HG03378 (cell line): ENCODE measurements around the gene FYCO1.

ENCODE experiments used
- ATAC-seq: cut with Tn5 transposase; IDR thresholded peaks from one replicate; pipeline ENCODE4 v1.9.1; 2021; ENCODE audit warnings: mild to moderate bottlenecking, moderate library complexity; ENCODE audit not compliant: unreplicated experiment

The FYCO1 gene

DNA sequence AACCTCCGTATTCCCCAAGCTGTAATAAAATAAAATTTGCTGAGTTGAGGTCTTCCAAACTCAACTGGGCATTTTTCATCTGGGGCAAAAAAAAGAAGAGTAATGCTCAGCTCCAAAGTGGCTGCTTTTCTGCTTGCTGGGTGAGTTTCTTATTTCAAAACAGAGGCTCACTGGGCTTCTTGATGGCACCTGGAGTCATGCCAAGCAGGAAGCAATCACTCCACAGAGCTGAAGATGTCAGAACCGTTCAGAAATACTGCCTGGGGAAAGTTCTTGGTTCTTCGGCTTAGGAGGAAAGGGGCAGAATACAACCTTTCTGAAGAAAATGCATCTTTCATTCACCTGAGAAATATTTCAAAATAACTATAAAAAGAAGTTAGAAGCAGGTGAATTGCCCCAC, 105.2 kb downstream of the FYCO1 start:
- ATAC-seq = no peak

GRCh38 chr3:45889337-45889736, 106.3 kb downstream of the FYCO1 start:
- ATAC-seq = no peak

DNA sequence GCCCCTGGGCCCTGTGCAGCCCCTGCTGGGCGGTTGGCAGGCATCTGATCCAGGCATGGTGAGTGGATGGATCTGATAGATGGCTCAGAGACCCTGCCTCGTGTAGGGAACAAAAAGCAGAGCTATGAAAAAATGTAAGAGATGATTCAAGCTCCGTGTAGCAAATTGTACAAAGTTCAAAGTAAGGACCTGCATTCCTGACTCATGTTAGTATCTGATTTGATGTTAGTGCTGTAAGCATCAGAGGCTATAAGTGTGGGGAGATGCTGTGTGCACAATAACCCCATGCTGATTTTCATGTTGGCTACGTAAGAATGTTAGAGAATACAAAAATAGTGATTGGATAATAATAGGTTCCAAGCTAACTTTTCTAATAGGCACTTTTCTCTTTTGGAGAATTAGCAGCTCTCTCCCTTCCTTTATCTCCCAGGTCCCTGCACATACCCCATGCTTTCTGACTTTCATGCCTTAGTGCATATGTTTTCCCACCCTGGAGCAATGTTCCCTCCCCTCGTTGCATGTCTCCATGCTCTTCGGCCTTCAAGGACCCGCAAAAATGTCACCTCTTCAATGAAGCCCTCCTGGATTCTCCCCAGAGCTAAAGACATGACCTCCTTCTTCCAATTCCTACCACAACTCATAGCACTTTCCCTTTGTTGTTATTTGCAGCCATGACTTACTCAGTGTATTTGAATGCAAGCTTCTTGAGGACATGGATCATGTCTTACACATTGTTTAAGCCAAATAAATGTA, 107.7 kb downstream of the FYCO1 start:
- no peak for ATAC-seq

DNA sequence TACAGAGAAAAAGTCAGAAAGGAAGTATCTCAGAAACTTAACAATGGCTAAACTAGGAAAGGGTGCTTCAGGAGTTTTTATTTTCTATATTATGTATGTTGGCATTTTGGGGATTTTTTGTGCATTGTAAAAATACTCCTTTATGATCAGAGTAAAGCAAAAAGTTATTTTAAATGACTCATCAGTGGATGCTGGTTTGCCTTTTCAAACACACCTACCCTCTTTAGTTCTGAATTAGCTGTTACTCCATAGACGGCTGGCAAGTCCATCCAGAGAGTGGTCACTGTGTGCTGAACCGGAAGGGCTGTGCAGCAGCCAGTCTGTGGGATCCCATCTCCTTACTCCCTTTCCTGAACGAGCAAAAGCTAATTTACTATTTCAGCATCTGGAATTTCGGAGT, 108.3 kb downstream of the FYCO1 start:
- no peak for ATAC-seq

- no peak for ATAC-seq
Observed at GRCh38 chr3:45885979-45886705, 109.5 kb downstream of the FYCO1 start, which contains the start of gene CCR9. Gene CCR9 (plus strand): TSS chr3:45886543. CDS start chr3:45894934, 8,391 bp downstream.

- ATAC-seq = no peak
Observed at GRCh38 chr3:45884368-45885201, 111.0 kb downstream of the FYCO1 start.

- ATAC-seq = no peak
Observed at GRCh38 chr3:45881078-45882022, 114.3 kb downstream of the FYCO1 start.

DNA sequence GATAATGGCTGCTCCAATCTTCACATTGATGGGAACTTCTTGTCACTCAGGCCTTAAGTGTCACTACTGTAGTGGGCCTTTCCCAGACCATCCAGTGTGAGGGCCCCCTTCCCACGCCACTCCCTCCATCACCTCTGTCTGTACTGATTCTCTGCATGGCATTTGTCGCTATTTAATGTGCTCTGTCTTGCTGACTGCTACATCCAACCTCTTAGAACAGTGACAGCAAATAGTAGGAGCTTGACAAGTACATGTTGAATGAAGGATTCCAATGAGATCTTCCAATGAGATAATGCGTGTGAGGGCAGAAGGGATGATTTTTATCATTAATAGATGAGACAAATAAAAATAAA, 114.9 kb downstream of the FYCO1 start:
- ATAC-seq = no peak

DNA sequence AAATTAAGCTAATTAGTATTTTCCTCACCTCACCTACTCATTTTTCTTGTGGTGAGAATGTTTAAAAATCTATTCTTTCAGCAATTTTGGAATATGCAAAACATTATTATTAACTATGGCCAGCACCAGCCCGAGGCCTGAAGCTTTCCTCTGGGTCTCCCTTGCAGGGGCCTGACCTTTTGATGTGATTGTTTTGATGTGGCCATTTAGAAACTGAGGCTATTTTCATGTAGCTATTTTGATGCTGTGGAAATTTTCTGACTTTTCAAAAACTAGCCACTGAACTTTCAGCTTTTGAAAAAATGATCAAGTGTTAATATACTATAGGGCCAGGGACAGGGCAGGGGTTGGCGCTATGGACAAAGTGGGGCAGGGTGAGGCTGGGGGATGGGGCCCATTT, 117.5 kb downstream of the FYCO1 start:
- ATAC-seq = no peak

GRCh38 chr3:45874677-45875346, 120.8 kb downstream of the FYCO1 start:
- ATAC-seq = no peak

DNA sequence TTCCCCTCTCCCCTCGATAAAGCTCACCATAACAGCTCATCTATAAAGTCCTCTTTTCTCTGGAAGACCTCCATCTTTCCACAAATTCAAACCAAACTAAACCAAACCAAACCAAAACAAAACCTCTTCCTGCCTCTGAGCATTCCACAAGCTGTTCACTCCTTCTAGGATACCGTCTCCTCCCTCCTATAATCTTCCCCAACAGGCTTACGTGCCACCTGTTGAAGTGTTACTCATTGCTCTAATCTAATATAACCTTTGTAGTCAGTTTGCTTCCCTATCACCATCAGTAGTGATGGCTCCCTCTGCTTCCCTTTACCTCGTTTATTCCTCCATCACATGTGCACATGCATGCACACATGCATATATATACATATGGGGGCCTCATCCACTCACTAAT, 122.0 kb downstream of the FYCO1 start:
- no peak for ATAC-seq

- ATAC-seq = no peak
Observed at GRCh38 chr3:45873036-45873435, 122.6 kb downstream of the FYCO1 start.

DNA sequence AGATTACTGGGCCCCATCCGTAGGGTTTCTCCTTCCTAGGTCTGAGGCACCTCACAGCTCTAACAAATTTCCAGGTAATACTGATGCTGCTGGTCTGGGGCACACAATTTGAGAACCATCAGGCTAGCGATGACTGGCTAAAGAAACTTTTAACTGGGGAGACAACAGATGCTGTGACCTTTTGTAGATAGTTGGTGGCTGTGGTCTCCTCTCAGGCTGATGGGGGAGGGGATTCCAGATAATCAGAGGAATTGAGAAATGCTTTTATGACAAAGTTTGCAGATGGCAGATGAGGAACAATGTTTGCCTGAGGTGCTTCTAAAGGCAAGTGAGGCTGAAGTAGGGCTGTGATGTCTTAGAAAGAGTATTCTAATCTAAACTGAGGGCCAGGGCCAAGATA, 123.1 kb downstream of the FYCO1 start:
- no peak for ATAC-seq

- no peak for ATAC-seq
Observed at GRCh38 chr3:45871780-45872179, 123.8 kb downstream of the FYCO1 start.

- ATAC-seq = no peak
Observed at GRCh38 chr3:45870099-45870498, 125.5 kb downstream of the FYCO1 start.

DNA sequence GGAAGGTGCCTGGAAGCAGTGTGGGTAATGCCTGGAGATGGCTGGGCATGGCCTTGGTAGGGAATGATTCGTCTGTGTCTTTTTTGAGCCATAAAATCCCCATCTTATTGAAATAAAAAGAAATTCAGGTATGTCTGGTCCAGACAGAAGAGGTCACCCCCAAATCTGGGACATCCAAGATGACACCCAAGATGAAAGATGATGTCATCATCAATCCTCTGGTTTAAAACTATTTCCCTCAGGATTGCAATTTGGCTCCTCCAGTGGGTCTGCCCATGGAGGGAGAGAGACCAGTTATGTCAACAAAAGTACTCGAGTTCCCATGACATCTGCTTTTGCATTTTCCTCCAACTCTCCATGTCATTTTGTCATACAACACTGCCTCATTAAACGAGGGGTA, 126.0 kb downstream of the FYCO1 start:
- ATAC-seq = no peak

GRCh38 chr3:45868650-45869049, 127.0 kb downstream of the FYCO1 start:
- ATAC-seq = no peak

- no peak for ATAC-seq
Observed at GRCh38 chr3:45868213-45868612, 127.4 kb downstream of the FYCO1 start.
